Measurements from ENCODE around the gene TSPEAR.

The TSPEAR gene

DNA sequence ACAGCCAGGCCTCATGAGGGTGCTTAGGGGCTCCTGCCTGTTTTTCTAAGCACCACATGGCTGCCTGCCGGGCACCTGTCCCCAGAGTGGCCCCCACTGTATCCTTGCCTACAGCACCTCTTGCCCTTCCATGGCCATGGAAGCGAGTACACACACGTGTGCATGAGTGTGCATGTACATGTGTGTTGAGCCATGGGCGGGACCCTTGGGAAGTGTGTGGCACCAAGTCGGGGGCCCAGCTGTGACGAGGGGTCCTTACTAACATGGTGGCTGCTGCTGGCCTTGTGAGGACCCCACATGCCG lies 197.2 kb downstream of the TSPEAR start:
- no peak overlapping the region for H3K4me3 ChIP-seq (ENCODE audit: low read depth, low read length)
- TF ChIP-seq, protein P1, sequence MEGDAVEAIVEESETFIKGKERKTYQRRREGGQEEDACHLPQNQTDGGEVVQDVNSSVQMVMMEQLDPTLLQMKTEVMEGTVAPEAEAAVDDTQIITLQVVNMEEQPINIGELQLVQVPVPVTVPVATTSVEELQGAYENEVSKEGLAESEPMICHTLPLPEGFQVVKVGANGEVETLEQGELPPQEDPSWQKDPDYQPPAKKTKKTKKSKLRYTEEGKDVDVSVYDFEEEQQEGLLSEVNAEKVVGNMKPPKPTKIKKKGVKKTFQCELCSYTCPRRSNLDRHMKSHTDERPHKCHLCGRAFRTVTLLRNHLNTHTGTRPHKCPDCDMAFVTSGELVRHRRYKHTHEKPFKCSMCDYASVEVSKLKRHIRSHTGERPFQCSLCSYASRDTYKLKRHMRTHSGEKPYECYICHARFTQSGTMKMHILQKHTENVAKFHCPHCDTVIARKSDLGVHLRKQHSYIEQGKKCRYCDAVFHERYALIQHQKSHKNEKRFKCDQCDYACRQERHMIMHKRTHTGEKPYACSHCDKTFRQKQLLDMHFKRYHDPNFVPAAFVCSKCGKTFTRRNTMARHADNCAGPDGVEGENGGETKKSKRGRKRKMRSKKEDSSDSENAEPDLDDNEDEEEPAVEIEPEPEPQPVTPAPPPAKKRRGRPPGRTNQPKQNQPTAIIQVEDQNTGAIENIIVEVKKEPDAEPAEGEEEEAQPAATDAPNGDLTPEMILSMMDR (IDR thresholded peaks at IDR 0.05; ENCODE audit: control insufficient read depth, extremely low read depth, insufficient read depth), result no peak
- no peak for DNase-seq (ENCODE audit: low read depth)

GRCh38 chr21:44513389-44514217 lies 197.8 kb downstream of the TSPEAR start:
- TF ChIP-seq, protein P1 (IDR thresholded peaks at IDR 0.05; ENCODE audit: control insufficient read depth, extremely low read depth, insufficient read depth), result no peak
- no peak overlapping the region for H3K4me3 ChIP-seq (ENCODE audit: low read depth, low read length)
- DNase-seq (ENCODE audit: low read depth), result peak; percentile 21

DNA sequence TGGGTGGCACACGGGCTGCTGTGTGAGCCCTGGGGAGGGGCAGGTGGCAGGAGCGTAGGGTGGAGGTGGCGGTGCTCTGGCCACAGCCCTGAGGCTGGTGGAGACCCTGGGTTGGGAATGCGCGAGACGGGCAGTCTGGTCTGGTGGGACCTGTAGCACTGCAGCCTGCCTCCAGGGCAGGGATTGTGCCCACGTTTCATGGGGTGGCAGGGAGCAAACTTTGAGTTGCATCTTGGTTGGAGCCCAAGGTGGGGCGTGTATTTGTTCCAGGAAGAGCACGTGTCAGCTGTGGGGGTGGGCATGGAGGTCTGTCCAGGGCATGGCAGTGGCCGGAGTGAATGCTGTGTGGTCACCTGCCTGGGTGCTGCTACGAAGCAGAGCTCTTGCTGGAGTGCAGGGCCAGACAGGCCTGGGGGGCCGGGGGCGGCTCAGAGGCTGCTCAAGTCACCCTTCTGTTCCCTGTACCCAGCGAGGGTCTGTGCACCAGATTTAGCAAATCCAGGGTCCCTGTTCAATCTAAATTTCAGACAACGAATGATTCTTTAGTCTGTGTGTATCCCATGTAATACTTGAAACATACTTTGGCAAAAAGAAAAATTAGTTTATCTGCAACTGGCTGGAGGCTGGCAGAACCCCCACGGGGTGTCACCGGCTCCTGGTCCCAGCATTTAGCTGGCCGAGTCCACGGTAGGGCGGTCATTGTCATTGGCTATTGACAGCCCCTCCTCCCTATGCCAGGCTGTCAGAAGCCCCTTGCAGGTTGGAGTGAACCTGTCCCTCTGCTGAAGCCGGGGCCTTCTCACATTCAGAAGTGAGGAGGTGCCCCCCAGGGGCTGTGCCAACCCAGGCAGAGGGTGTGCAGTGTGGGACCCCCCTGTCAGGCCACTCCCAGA lies 198.6 kb downstream of the TSPEAR start:
- no peak overlapping the region for H3K4me3 ChIP-seq (ENCODE audit: low read depth, low read length)
- DNase-seq (ENCODE audit: low read depth), result no peak
- TF ChIP-seq, protein P1 (IDR thresholded peaks at IDR 0.05; ENCODE audit: control insufficient read depth, extremely low read depth, insufficient read depth), result no peak

- H3K4me3 ChIP-seq (ENCODE audit: low read depth, low read length), result no peak overlapping the region
- TF ChIP-seq, protein P1 (IDR thresholded peaks at IDR 0.05; ENCODE audit: control insufficient read depth, extremely low read depth, insufficient read depth), result no peak
- DNase-seq (ENCODE audit: low read depth), result no peak
Measured at GRCh38 chr21:44511938-44512275, 199.5 kb downstream of the TSPEAR start.

DNA sequence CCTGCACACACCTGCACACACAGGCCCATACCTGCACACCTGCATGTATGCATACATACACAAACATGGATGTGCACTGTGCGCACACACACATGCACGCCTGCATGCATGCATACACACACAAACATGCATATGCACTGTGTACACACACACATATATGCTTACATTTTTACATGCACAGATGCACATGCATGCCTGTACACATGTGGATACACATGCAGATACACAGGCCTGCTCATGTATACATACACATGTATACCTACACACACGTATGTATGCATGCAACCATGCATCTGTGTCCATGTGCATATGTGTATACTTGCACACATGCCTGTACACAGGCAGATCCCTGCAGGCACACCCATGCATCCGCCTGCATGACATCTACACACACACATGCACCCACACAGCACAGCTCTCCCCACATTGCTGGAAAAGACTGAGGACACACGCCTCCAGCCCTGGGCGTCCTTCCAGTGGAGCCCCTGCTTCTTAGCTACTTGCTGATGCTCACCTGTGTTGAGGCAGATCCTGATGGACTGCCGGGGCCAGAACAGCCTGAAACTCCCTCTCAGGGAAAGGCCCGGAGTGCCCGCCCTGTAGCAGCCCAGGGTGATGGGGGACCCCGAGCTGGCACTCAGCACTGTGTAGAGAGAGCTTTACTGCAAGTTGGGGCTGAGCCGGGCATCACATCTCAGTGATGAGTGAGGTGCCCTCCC lies 200.0 kb downstream of the TSPEAR start:
- H3K4me3 ChIP-seq (ENCODE audit: low read depth, low read length), result no peak overlapping the region
- DNase-seq (ENCODE audit: low read depth), result no peak
- TF ChIP-seq, protein P1 (IDR thresholded peaks at IDR 0.05; ENCODE audit: control insufficient read depth, extremely low read depth, insufficient read depth), result no peak

DNA sequence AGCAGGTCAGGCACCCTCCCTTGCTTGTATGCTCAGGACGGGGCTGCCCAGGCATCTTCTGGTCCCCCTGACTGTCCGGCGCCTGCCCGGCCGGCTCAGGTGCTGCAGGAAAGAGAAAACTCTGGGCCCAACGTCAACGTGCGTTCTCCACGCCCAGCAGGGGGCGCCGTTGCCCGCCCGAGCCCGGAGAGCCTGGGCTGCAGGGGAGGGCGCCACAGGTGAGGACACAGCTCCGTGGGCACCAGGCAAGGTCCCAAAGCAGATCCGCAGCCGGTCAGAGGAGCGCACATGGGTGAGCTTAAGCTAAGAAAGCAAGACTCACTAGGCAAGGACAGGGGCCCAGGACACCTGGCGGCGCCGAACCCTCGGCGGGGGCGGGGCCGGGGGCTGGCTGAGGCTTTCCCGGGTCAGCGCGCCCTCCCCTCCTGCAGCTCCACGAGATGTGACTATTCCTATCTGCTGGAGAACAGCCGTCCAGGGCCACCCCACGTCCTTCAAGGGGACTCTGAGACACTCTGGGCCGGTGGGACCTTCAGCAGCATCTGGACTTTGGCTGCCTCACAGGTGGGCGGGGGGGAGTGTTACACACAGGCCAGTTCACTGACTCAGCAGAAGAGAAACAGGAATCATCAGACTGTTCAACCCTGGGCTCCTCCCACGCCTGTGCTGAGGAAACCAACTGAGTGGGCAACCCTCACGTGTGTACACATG lies 200.7 kb downstream of the TSPEAR start:
- peak; percentile 28 for DNase-seq (ENCODE audit: low read depth)
- TF ChIP-seq, protein P1 (IDR thresholded peaks at IDR 0.05; ENCODE audit: control insufficient read depth, extremely low read depth, insufficient read depth), result peak; percentile 94
- peak overlapping the region; percentile 25 for H3K4me3 ChIP-seq (ENCODE audit: low read depth, low read length)

Measured in LNCaP clone FGC (cell line).